ENCODE measurements around the gene DNER.

- TF ChIP-seq, protein P1, sequence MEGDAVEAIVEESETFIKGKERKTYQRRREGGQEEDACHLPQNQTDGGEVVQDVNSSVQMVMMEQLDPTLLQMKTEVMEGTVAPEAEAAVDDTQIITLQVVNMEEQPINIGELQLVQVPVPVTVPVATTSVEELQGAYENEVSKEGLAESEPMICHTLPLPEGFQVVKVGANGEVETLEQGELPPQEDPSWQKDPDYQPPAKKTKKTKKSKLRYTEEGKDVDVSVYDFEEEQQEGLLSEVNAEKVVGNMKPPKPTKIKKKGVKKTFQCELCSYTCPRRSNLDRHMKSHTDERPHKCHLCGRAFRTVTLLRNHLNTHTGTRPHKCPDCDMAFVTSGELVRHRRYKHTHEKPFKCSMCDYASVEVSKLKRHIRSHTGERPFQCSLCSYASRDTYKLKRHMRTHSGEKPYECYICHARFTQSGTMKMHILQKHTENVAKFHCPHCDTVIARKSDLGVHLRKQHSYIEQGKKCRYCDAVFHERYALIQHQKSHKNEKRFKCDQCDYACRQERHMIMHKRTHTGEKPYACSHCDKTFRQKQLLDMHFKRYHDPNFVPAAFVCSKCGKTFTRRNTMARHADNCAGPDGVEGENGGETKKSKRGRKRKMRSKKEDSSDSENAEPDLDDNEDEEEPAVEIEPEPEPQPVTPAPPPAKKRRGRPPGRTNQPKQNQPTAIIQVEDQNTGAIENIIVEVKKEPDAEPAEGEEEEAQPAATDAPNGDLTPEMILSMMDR (IDR thresholded peaks at IDR 0.05): no peak
- TF ChIP-seq, protein P2, sequence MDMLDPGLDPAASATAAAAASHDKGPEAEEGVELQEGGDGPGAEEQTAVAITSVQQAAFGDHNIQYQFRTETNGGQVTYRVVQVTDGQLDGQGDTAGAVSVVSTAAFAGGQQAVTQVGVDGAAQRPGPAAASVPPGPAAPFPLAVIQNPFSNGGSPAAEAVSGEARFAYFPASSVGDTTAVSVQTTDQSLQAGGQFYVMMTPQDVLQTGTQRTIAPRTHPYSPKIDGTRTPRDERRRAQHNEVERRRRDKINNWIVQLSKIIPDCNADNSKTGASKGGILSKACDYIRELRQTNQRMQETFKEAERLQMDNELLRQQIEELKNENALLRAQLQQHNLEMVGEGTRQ (IDR thresholded peaks at IDR 0.05; ENCODE audit: borderline replicate concordance, low read depth, low read length): no peak
- TF ChIP-seq EZH2phosphoT487 (IDR thresholded peaks at IDR 0.05; ENCODE audit: borderline replicate concordance, low read depth) (no peak), MXI1 (IDR thresholded peaks at IDR 0.05; ENCODE audit: low read depth, low read length) (no peak), FOXM1 (IDR thresholded peaks at IDR 0.05; ENCODE audit: low read depth) (peak; percentile 81), GABPA (IDR thresholded peaks at IDR 0.05; ENCODE audit: low read depth) (peak; percentile 47; the same call in 1 of the 2 replicates), SMC3 (IDR thresholded peaks at IDR 0.05; ENCODE audit: low read depth, low read length) (no peak), POLR2AphosphoS5 (IDR thresholded peaks at IDR 0.05; ENCODE audit: low read depth, low read length) (peak; percentile 43; the same call in 1 of the 2 replicates), SIN3A (IDR thresholded peaks at IDR 0.05; ENCODE audit: borderline replicate concordance, low read depth, low read length) (0 out of 2 replicates have a peak, but pooled peaks have one; percentile 61), RCOR1 (IDR thresholded peaks at IDR 0.05; ENCODE audit: low read length) (0 out of 2 replicates have a peak, but pooled peaks have one; percentile 54), RXRA (IDR thresholded peaks at IDR 0.05; ENCODE audit: borderline replicate concordance, low read depth) (peak; percentile 91)
Measured at GRCh38 chr2:229489016-229489415, 225.3 kb downstream of the DNER start.
